MG63 (cell line): ENCODE data around the gene PRR35. TPM values are rescaled to one million over a fixed set of nuclear protein-coding genes. Genes with fewer than 3 reads are reported as not detected.

Experiments used
- DNase-seq: peaks from one replicate; pipeline ENCODE4 v3.0.0-alpha.2; 2020
- H3K27me3 ChIP-seq: fragments of 250-450 bp; sonication (Bioruptor Pico); 2 replicates; pipeline ENCODE4 v1.5.1; 2020; ENCODE audit warnings: mild to moderate bottlenecking, moderate library complexity
- H3K36me3 ChIP-seq: fragments of 250-450 bp; sonication (Bioruptor Pico); 2 replicates; pipeline ENCODE4 v1.5.1; 2020; ENCODE audit warnings: mild to moderate bottlenecking, moderate library complexity
- H3K4me3 ChIP-seq: fragments of 250-450 bp; sonication (Bioruptor Pico); 2 replicates; pipeline ENCODE4 v1.5.1; 2020; ENCODE audit warnings: mild to moderate bottlenecking, moderate library complexity
- H3K9me3 ChIP-seq: fragments of 250-450 bp; sonication (Bioruptor Pico); 2 replicates; pipeline ENCODE4 v1.5.1; 2020; ENCODE audit warnings: mild to moderate bottlenecking, moderate library complexity
- total RNA-seq: library from RNA; depleted of rRNA; stranded (reverse); fragments of >200 nt; shearing (Covaris generic); gene quantifications from 2 replicates; pipeline ENCODE4 v1.2.3, GENCODE V29; 2014; ENCODE audit warnings: low replicate concordance

PRR35 gene
- total RNA-seq, 1 experiment from 2014 or later = not detected

DNA sequence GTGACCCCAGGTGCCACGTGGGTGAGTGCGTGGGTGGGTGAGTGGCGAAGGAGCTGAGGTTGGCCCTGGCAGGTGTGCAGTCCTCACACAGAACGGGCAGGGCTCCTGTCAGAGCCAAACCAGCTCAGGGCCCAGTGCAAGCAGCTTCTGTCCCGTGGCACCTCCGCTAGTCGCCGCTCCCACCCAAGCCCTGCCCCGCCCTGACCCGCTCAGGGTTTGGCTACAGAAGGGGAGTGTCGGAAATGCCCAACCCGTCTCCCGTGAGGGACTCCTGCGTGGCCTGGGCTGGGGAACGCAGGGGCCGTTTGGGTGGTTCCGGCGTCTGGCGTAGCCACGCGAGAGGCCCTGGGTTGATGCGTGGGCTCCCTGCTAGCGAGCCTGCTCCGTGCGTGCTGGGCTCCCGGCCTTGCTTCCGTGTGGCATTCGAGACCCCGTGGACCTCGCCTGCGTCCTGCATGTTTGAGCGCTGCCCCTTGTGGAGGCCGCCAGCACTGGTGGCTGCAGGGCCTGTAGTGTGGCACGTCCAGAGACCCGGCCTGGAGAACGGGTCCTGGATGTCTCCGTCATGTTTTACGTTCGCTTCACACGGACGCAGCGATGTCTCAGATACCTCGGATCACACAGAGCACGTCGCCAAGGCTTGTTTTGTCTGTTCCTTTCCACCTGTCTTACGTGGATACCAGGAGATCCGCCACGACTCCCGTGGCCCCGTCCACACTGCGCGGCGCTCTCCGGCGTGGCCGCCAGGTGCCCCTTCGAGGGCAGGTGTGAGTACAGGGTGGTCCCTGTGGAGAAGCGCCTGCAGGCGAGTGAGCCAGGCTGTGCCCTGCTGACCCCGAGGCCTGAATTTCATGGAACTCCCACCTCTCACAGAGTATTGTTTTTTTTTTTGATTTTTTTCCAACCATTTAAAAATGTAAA lies 22.5 kb upstream of the PRR35 start:
- no peak for DNase-seq
- no peak overlapping the region for H3K4me3 ChIP-seq
- no peaks in the 10 kb centered on the region for H3K9me3 ChIP-seq
- no peaks in the 10 kb centered on the region for H3K27me3 ChIP-seq
- H3K36me3 ChIP-seq = peaks cover 66% of the 10 kb centered on the region

DNA sequence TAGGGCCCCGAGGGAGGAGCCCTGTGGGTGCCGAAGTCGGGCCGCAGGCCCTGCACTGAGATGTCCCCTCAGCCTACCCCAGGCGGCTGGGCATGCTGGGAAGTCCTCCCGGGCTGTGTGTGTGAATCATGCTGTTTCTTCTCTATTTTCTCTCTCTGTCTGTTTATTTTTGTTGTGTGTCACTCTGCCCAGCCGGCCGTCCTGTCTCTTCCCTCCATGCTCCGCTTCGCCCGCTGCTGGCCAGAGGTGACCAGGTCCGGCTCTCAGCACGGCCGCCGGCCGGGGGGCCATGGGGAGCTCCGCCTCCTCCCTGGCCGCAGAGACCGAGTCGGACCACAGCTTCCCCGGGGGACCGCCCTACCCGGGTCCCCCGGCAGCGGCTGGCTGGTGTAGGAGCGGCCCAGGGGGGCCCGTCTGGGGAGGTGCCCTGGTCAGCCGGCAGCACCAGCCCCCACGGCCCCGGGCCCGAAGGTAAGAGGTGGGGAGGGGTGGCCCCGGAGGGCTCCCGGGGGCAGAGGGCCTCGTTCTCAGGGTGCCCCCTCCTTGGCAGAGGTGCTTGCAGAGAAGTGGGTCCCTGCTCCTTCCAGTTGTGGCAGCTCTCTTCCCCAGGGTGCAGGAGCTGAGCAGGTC lies 20.2 kb upstream of the PRR35 start:
- H3K27me3 ChIP-seq = no peaks in the 10 kb centered on the region
- no peaks in the 10 kb centered on the region for H3K9me3 ChIP-seq
- peaks cover 61% of the 10 kb centered on the region for H3K36me3 ChIP-seq
- no peak overlapping the region for H3K4me3 ChIP-seq
- peak; percentile 57 for DNase-seq

DNA sequence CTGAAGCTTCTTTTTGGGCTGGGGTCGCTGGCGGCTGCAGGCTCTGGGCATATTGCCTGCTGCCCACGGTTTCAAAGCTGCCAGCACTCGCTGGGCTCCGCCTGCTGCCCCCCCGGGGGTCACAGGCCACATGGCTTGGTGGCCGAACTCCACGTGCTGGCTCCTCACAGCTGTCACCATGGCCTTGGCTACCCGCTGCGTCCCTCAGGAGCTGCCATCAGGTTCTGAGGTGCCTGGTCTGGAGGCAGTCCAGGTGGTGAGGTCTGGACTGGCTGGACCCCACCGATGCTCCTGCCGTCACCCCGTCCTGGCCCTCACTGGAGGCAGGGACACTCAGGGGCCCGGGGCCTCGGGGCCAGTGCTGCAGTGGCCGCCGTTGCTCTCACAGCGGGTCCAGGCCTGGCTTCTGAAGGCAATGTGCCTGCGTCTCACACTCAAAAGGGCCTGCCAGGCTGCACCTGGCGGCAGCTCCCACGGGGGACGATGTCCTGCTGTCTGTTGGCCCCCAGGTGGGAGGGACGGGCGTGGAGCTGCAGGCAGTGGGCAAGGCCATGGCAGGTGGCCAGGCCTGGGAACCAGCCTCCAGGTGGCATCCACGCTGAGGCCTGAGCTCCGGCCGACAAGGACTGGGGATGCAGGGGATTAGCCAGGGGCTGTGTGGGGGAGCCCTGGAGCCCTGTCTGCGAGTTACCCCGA lies 19.4 kb upstream of the PRR35 start:
- no peaks in the 10 kb centered on the region for H3K27me3 ChIP-seq
- peaks cover 53% of the 10 kb centered on the region for H3K36me3 ChIP-seq
- H3K4me3 ChIP-seq = no peak overlapping the region
- no peak for DNase-seq
- no peaks in the 10 kb centered on the region for H3K9me3 ChIP-seq

DNA sequence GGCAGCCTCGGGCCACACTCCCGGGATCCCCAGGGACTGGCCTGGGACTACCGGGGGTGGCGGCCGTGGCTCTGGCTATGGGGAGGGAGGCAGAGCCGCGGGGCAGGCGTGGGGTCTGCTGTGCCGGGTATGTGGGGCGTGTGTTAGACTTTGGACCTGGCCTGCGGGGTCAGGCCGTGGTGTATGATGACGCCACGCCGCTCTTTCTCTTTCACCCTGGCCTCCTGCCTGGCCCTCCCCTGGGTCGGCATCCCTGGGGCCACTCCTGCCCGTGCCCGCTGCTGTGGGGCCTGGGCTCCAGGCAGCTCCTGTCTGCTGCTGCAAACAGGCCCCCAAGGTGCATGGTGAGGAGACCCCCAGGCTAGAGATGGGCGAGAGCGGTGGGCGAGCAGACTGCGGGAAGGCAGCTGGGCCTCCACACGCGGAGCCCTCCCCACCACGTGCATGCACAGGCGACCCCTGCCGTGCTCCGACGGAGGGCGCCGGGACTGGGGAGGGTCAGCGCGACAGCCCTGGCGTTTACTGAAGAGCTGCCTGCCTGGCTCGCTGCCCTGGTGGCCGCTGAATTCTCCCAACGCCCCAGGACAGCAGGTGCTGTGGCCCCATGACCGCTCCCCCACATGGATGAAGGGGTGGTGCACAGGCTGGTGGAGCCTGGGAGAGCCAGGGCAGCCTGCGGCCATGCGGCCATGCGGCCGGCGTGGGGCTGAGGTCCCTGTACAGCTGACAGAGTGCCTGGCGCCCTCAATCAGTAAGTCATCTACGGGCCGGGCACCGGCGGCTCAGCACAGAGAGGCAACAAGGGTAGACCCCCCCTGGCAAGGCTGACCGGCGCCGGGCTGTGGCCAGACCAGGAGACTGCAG lies 16.7 kb upstream of the PRR35 start:
- Histone ChIP-seq H3K27me3 (no peaks in the 10 kb centered on the region), H3K9me3 (no peaks in the 10 kb centered on the region), H3K4me3 (no peak overlapping the region), H3K36me3 (peaks cover 47% of the 10 kb centered on the region)
- no peak for DNase-seq

DNA sequence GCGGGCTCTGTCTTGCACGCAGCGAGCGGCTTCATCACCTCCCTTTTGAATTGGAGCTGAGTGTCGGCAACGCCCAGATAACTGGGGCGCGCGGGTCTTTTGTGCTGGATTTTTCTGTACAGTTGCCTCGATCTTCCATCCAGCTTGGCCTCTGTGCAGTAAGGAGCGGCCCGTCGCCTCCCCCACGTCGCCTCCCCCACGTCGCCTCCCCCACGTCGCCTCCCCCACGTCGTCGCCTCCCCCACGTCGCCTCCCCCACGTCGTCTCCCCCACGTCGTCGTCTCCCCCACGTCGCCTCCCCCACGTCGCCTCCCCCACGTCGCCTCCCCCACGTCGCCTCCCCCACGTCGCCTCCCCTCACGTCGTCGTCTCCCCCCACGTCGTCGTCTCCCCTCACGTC lies 15.7 kb upstream of the PRR35 start:
- Histone ChIP-seq H3K27me3 (no peaks in the 10 kb centered on the region), H3K36me3 (peaks cover 45% of the 10 kb centered on the region), H3K4me3 (no peak overlapping the region), H3K9me3 (no peaks in the 10 kb centered on the region)
- no peak for DNase-seq

DNA sequence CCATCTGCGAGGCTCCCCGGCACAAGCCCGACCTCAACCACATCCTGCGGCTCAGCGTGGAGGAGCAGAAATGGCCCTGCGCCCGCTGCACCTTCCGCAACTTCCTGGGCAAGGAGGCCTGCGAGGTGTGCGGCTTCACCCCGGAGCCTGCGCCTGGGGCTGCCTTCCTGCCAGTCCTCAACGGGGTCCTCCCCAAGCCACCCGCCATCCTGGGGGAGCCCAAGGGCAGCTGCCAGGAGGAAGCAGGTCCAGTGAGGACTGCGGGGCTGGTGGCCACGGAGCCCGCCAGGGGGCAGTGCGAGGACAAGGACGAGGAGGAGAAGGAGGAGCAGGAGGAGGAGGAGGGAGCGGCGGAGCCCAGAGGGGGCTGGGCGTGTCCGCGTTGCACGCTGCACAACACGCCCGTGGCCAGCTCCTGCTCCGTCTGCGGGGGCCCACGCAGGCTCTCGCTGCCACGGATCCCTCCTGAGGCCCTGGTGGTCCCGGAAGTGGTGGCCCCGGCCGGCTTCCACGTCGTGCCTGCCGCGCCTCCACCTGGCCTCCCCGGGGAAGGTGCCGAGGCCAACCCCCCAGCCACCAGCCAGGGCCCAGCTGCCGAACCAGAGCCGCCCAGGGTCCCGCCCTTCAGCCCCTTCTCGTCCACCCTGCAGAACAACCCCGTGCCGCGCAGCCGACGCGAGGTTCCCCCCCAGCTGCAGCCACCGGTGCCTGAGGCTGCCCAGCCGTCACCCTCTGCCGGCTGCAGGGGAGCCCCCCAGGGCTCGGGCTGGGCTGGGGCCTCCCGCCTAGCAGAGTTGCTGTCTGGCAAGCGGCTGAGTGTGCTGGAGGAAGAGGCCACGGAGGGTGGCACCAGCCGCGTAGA lies 13.1 kb upstream of the PRR35 start:
- H3K4me3 ChIP-seq = no peak overlapping the region
- no peaks in the 10 kb centered on the region for H3K9me3 ChIP-seq
- no peak for DNase-seq
- no peaks in the 10 kb centered on the region for H3K27me3 ChIP-seq
- peaks cover 38% of the 10 kb centered on the region for H3K36me3 ChIP-seq

DNA sequence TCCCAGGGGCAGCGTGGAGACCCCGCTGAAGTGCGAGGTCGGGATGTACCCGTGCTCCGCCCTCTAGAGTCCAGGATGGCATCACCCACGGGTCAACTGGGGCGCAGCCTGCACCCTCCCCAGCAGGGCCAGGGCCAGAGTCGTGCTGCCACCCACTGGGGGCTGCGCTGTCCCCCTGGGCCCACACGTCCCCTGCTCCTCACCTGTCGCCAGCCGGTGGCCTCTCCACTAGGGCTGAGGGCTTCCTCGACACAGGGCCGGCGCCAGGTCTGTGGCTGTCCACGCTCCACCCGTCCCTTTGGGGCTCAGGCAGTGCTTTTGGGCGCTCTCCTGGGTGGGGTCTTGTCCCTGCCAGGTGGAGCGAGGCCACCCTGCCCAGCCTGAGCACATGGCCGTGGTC lies 11.6 kb upstream of the PRR35 start:
- Histone ChIP-seq H3K36me3 (peaks cover 39% of the 10 kb centered on the region), H3K4me3 (no peak overlapping the region), H3K27me3 (no peaks in the 10 kb centered on the region), H3K9me3 (no peaks in the 10 kb centered on the region)
- DNase-seq = no peak

DNA sequence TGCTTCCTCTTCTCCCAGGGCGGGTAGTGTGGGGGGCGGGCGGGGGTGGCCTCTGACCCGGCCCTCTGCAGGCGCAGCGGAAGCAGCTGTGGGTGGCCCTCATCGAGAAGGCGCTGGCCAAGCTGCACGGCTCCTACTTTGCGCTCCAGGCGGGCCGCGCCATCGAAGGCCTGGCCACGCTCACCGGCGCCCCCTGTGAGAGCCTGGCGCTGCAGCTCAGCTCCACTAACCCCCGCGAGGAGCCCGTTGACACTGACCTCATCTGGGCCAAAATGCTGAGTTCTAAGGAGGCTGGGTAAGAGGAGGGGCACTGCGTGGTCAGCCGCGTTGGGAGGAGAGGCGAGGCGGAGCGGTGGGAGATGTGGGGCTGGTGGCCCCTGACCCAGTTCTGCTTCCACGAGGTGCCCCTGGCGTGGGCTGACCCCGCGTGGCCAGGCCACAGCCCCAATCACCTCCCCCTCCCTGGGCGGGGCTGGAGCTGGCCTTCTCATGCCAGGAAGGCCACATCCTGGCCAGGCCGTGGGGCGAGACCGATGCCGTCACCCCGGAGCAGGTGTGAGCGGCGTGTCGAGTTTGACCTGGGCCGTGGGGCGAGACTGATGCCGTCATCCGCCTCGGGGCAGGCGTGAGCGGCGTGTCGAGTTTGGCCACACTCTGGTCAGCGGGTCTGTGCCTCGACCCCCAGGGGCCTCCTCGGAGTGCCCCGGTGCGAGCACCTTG lies 10.5 kb upstream of the PRR35 start:
- peaks cover 42% of the 10 kb centered on the region for H3K36me3 ChIP-seq
- H3K9me3 ChIP-seq = no peaks in the 10 kb centered on the region
- H3K27me3 ChIP-seq = no peaks in the 10 kb centered on the region
- no peak overlapping the region for H3K4me3 ChIP-seq
- no peak for DNase-seq

DNA sequence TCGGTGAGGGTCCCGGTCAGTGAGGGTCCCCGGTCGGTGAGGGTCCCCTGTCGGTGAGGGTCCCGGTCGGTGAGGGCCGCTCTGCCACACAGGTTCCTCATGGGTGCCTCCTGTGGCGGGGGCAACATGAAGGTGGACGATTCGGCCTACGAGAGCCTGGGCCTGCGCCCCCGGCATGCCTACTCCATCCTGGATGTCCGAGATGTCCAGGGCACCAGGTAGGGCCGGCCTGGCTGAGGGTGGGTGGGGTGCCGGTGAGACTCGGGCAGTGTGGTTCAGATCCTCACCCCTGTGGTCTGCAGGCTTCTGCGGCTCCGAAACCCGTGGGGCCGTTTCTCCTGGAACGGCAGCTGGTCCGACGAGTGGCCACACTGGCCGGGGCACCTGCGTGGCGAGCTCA lies 9.0 kb upstream of the PRR35 start:
- H3K27me3 ChIP-seq = no peaks in the 10 kb centered on the region
- peaks cover 42% of the 10 kb centered on the region for H3K36me3 ChIP-seq
- H3K4me3 ChIP-seq = no peak overlapping the region
- no peak for DNase-seq
- no peaks in the 10 kb centered on the region for H3K9me3 ChIP-seq

DNA sequence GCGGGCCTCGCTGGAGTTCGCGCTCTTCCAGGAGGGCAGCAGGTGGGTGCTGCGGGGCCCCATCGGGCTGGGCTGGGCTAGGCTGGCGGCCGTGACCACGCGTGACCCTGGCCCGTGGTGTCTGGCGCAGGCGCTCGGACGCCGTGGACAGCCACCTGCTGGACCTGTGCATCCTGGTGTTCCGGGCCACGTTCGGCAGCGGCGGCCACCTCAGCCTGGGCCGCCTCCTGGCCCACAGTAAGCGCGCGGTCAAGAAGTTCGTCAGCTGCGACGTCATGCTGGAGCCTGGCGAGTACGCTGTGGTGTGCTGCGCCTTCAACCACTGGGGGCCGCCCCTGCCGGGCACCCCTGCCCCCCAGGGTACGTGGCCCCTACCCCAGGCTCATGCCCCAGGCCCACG lies 8.0 kb upstream of the PRR35 start:
- H3K27me3 ChIP-seq = no peaks in the 10 kb centered on the region
- DNase-seq = no peak
- H3K36me3 ChIP-seq = peaks cover 39% of the 10 kb centered on the region
- H3K4me3 ChIP-seq = no peak overlapping the region
- H3K9me3 ChIP-seq = no peaks in the 10 kb centered on the region

DNA sequence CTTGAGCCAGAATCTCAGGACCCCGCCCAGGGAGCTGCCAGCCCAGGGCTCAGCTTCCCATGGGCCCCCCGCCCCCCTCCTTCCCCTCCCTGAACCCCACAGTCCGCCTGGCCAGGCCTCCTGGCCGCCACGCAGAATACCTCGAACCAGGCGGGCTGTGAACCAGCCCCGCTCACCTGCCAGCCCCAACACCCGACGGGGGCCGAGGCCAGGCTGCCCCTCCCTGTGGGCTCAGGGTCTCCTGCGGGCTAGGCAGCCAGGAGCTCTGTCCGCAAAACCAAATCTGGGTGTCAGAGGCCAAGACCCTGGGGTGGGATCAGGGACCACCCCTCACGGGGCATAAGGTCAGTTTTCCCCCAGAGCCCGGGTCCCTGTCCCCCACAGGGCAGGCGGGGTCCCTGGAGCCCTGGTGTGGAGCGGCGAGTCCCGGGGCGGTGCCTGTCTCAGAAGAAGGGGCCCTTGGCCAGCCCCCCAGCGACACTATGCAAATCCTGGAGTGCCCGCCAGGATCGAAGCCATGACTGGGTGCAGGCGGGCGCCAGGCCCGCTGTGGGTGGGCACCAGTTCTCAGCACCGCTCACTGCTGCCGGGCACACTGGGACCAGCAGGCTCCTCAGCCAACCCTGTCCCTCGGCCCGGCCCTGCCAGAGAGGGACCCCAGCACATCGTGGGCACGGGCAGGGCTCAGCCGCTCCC lies 6.4 kb upstream of the PRR35 start:
- no peak for DNase-seq
- Histone ChIP-seq H3K27me3 (no peaks in the 10 kb centered on the region; the same call in 1 of the 2 replicates), H3K9me3 (no peaks in the 10 kb centered on the region), H3K36me3 (peaks cover 25% of the 10 kb centered on the region), H3K4me3 (no peak overlapping the region)

DNA sequence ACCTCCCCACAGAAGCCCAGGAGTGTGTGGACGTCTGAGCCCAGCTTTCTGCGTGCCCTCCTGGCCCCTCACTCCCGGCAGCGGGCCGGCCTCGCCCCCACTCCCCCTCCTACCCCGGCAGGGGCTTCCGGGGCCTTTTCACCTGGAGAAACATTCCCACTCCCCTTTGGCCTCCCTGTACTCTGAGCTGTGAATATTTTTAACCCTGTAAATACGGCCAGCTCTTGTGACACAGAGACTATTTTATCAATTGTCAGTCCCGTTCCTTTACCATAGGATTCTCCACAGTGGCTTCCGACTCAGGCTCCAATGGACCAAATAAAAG lies 5.9 kb upstream of the PRR35 start:
- no peaks in the 10 kb centered on the region for H3K9me3 ChIP-seq
- no peak overlapping the region for H3K4me3 ChIP-seq
- H3K36me3 ChIP-seq = peaks cover 24% of the 10 kb centered on the region
- DNase-seq = no peak
- peaks cover under 1% of the 10 kb centered on the region; the same call in 1 of the 2 replicates for H3K27me3 ChIP-seq

DNA sequence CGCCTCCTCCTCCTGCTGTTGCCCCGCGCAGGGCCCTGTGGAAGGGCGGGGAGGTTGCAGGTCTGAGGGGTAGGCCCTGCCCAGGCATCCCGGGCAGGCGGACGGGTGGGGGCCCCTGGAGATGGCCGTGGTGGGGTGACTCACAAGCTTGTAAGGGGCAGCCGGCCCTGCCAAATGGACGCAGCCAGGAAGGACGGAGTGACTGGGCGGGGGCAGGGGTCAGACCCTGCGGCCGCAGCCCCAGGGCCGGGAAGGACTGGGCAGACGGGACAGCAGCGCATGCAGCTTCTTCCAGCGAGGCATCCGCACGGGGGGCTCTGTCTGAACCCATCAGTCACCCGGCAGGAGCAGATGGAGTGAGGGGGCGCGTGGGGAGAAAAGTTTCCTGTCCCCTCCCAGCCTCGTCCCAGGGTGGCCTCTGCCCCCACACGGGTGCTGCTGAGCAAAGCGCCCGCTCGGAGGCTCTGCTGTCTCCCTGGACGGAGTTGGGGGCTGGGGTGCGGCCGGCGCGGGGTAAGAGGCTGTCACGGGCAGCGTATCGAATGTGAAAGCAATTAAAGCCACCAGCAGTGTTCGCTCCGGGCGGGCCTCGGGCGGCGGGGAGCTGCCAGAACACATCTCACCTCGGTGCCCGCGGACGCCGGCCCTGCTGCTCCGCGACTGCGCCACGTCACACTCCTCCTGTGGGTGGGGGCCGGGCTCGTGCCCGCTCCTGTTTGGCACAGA lies 5.4 kb upstream of the PRR35 start:
- DNase-seq = peak; percentile 40
- H3K9me3 ChIP-seq = no peaks in the 10 kb centered on the region
- peaks cover 6% of the 10 kb centered on the region for H3K27me3 ChIP-seq
- H3K36me3 ChIP-seq = peaks cover 19% of the 10 kb centered on the region
- no peak overlapping the region for H3K4me3 ChIP-seq
